ENCODE measurements around the gene ZNF664. TPM values are rescaled to one million over a fixed set of nuclear protein-coding genes. Genes with fewer than 3 reads are reported as not detected.
A peak's percentile ranks its signal among the peaks of the same experiment; 100 is the strongest.

ZNF664 gene
- total RNA-seq (2021; fragmentation: NEBNext Ultra II Directional; extraction: Animal tissue kit (Norgen Biotek cat#: 25700)) (41.7 and 51.4 TPM in 2 replicates), polyA plus RNA-seq (2011; rRNA removed) (16.0 and 22.8 TPM in 2 replicates), polyA minus RNA-seq (2011; rRNA and poly(A)+ RNA removed) (23.2 and 39.2 TPM in 2 replicates)
- polyA plus RNA-seq (2011; cell fraction: cytosol; rRNA removed): 21.6 TPM
- polyA plus RNA-seq (2011; cell fraction: nucleus; rRNA removed): 19.3 TPM
- polyA plus RNA-seq (2012, experiment 1 of 2): 26.3 to 38.9 TPM (median 30.5 TPM) in 4 replicates
- 4.1 TPM for polyA plus RNA-seq (2012, experiment 2 of 2)
- 26.2 TPM for polyA plus RNA-seq (2013, experiment 1 of 2)
- 25.3 TPM for polyA plus RNA-seq (2013, experiment 2 of 2)
- polyA minus RNA-seq (2011; cell fraction: cytosol; rRNA and poly(A)+ RNA removed): 20.3 TPM
- polyA minus RNA-seq (2011; cell fraction: nucleus; rRNA and poly(A)+ RNA removed): 49.8 TPM
- long read RNA-seq, experiment 1, partial matches to known transcripts: 0 of 2 reads
- long read RNA-seq, experiment 1, other reads (novel, unspliced or antisense): 2 of 2 reads
- long read RNA-seq, experiment 2, full-length matches to known transcripts: 1 of 1 reads
- long read RNA-seq, experiment 2, partial matches to known transcripts: 0 of 1 reads
- long read RNA-seq, experiment 2, other reads (novel, unspliced or antisense): 0 of 1 reads

DNA sequence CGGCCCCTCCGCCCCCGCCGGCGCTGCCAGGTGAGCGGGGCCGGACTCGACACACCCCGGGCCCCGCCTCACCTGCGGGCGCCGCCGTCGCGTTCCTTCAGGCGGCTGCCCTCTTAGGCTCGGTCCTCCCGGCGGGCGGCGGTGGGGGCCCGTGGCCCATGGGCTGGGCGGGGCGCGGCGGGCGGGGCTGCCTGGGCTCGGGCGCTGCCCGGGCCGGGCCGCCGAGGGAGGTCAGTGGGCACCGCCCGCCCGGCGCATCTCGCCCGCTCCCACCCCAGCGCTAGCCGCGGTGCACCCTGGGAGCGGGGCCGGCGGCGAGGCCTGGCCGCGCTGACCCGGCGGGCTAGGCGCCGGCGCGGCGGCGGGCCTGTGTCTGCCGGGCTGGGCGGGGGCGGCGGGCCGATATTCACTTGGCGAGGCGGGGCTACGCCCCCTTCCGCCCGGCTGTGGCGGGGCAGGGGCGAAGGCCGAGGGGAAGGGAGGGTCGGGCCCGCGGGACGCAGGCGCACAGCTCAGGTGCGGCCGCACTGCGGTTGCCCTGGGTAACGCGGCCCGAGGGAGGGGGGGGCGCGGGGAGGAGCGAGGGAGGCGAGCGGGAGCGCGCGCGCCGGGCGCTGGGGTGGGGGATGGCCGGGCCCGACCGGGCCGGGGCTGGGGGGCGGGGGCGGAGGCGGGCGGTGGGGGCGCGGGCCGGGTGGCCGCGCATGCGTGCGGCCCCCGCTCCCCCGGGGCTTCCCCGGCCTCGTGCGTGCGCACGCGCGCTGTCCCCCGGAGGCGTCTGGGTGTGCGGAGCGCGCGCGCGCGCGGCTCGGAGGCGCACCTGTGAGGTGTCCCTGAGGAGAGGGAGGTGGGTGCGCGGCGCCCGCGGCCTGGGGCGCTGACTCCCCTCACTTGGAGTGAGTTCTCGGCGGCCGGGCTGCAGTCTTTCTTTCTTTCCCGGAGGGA, at the start of gene ZNF664, which contains the start of gene CCDC92:
Gene ZNF664 (plus strand): TSS at position 759 of the 945 bp plus-strand sequence. CDS start 38,930 bp downstream, outside the sequence.
Gene CCDC92 (minus strand): TSS at position 375 of the 945 bp plus-strand sequence. CDS start 28,526 bp downstream, outside the sequence.
- Histone ChIP-seq H3K18ac (ENCODE audit: extremely low read depth, low read length) (0 out of 2 replicates have a peak within 1 kb of the TSS, but pooled peaks have one; percentile 41), H2BK12ac (ENCODE audit: low read depth, low read length) (no peak within 1 kb of the TSS), H4K91ac (replicated peaks; ENCODE audit: insufficient read length, low read length) (peak within 1 kb of the TSS; percentile 65), H3K79me1 (ENCODE audit: low read depth, low read length) (no peaks in the 10 kb centered on the region), H3K14ac (ENCODE audit: insufficient read length) (no peak within 1 kb of the TSS), H2BK120ac (replicated peaks; ENCODE audit: low read depth, low read length) (no peak within 1 kb of the TSS), H3K4me3 (ENCODE audit: extremely low read depth in 1 of 4, insufficient read depth in 2 of 4, low read depth in 3 of 4, low read length in 4 of 4) (peak within 1 kb of the TSS; percentile 57 to 86 (median 70)), H3K9ac (replicated peaks in 1 of 4; ENCODE audit: extremely low read depth in 1 of 4, low read depth in 3 of 4, low read length in 3 of 4) (peak within 1 kb of the TSS; percentile 53 to 89 (median 68)), H3K23ac (ENCODE audit: insufficient read length) (no peak within 1 kb of the TSS), H2BK15ac (ENCODE audit: low read length) (no peak within 1 kb of the TSS), H4K5ac (ENCODE audit: insufficient read length, low read depth, low read length) (no peak within 1 kb of the TSS), H3K79me2 (ENCODE audit: control insufficient read depth in 1 of 2, insufficient read depth in 2 of 2, low read length in 2 of 2) (no peaks in the 10 kb centered on the region), H3K27ac (ENCODE audit: low read depth, low read length) (no peak within 1 kb of the TSS; the same call in 1 of the 2 replicates), H3K23me2 (ENCODE audit: low read depth, low read length) (peaks cover 5% of the 10 kb centered on the region; the same call in 1 of the 2 replicates), H3K4me1 (replicated peaks in 1 of 4; ENCODE audit: control insufficient read depth in 3 of 4, insufficient read depth in 4 of 4, low read length in 3 of 4) (peaks cover 3 to 8% (median 5%) of the 10 kb centered on the region in 4 experiments; a peak in 6 of 7 replicates), H2BK5ac (ENCODE audit: low read depth, low read length) (no peak within 1 kb of the TSS), H3K27me3 (replicated peaks in 1 of 4; ENCODE audit: control insufficient read depth in 3 of 4, extremely low read depth in 1 of 4, insufficient read depth in 3 of 4, low read length in 3 of 4) (peaks cover 35 to 60% (median 52%) of the 10 kb centered on the region in 4 experiments), H2BK20ac (ENCODE audit: low read length) (no peak within 1 kb of the TSS), H2AFZ (ENCODE audit: low read length) (no peak within 1 kb of the TSS), H4K20me1 (replicated peaks in 1 of 2; ENCODE audit: control insufficient read depth in 1 of 2, insufficient read depth in 2 of 2, low read length in 2 of 2) (peaks cover 23 to 31% of the 10 kb centered on the region in 2 experiments), H3K4me2 (ENCODE audit: insufficient read depth in 1 of 2, low read depth in 2 of 2, low read length in 2 of 2) (peak within 1 kb of the TSS; percentile 82 to 83), H2AK5ac (ENCODE audit: low read depth, low read length) (no peak within 1 kb of the TSS), H3K4ac (replicated peaks; ENCODE audit: insufficient read length, low read depth, low read length) (no peak within 1 kb of the TSS), H3K56ac (replicated peaks; ENCODE audit: insufficient read length, low read depth, low read length) (no peak within 1 kb of the TSS), H4K8ac (ENCODE audit: extremely low read depth, insufficient read depth, low read length) (peak within 1 kb of the TSS; percentile 66), H3K36me3 (ENCODE audit: control insufficient read depth in 2 of 4, insufficient read depth in 4 of 4, low read length in 3 of 4) (peaks cover 0 to 5% (median 2%) of the 10 kb centered on the region in 4 experiments; a peak in 3 of 8 replicates), H3K9me3 (ENCODE audit: insufficient read depth in 2 of 2, low read depth in 1 of 2, low read length in 1 of 2) (no peaks in the 10 kb centered on the region)
- WGBS, 2 experiments (ENCODE audit: extremely low coverage in 1 of 2, insufficient coverage in 1 of 2, insufficient read length in 1 of 2, insufficient replicate concordance in 2 of 2, low coverage in 1 of 2, low lambda C conversion rate in 2 of 2, missing lambda C conversion rate in 1 of 2): 2% methylated on average over 9 of the region's 138 CpGs; no CpG with 5 or more reads in 1 of the 2 experiments
- ChIA-PET CTCF (ENCODE audit: partially characterized antibody) (no interaction called here), POLR2A (ENCODE audit: partially characterized antibody) (interaction anchor here (0.7 kb wide), 1 partner anchor 14 kb away, joined by 3 read pairs; no protein-coding TSS in a partner anchor)
- DNase-seq (ENCODE audit: low read depth in 1 of 2, low spot score in 2 of 2) (peak; percentile 82 to 94), FAIRE-seq (no peak)
- no peak for TF ChIP-seq SP1 (IDR thresholded peaks at IDR 0.05; ENCODE audit: low read depth, low read length)
